Astrocyte (in vitro differentiated cells and primary cell): ENCODE data around the gene LMCD1. TPM values are rescaled to one million over a fixed set of nuclear protein-coding genes. Genes with fewer than 3 reads are reported as not detected.

Source experiments
- DNase-seq: peaks from one replicate; pipeline ENCODE4 v3.0.0-alpha.2; 2010; ENCODE audit warnings: low read depth
- FAIRE-seq: peaks from 2 replicates; lab custom pipeline; 2011; peaks lifted over from hg19 to GRCh38; lab: Jason Lieb, UNC
- H2AFZ ChIP-seq: 2 replicates; pipeline ENCODE4 v1.6.0; 2012; ENCODE audit warnings: low read depth, low read length, inconsistent platforms
- H3K27ac ChIP-seq: 2 replicates; pipeline ENCODE4 v1.5.1; 2011; ENCODE audit warnings: low read depth, low read length, inconsistent platforms
- H3K27me3 ChIP-seq: 2 replicates; pipeline ENCODE4 v1.6.0; 2011; ENCODE audit warnings: low read length, inconsistent platforms; ENCODE audit not compliant: insufficient read depth
- H3K36me3 ChIP-seq: 2 replicates; pipeline ENCODE4 v1.5.1; 2011; ENCODE audit warnings: low read length, inconsistent platforms; ENCODE audit not compliant: insufficient read depth
- H3K4me1 ChIP-seq: 2 replicates; pipeline ENCODE4 v1.5.1; 2011; ENCODE audit warnings: low read length, inconsistent platforms; ENCODE audit not compliant: insufficient read depth
- H3K4me2 ChIP-seq: 2 replicates; pipeline ENCODE4 v1.6.0; 2012; ENCODE audit warnings: low read length, inconsistent platforms
- H3K4me3 ChIP-seq: 2 replicates; pipeline ENCODE4 v1.5.1; 2011; ENCODE audit warnings: low read depth, mild to moderate bottlenecking, low read length, inconsistent platforms; ENCODE audit not compliant: insufficient read depth
- H3K79me2 ChIP-seq: 2 replicates; pipeline ENCODE4 v1.6.0; 2012; ENCODE audit warnings: mild to moderate bottlenecking, low read length, inconsistent platforms; ENCODE audit not compliant: insufficient read depth
- H3K9ac ChIP-seq: 2 replicates; pipeline ENCODE4 v1.6.0; 2012; ENCODE audit warnings: mild to moderate bottlenecking, low read length, inconsistent platforms
- H3K9me3 ChIP-seq: 2 replicates; pipeline ENCODE4 v1.5.1; 2012; ENCODE audit warnings: low read depth, mild to moderate bottlenecking, low read length, inconsistent platforms; ENCODE audit not compliant: insufficient read depth
- H4K20me1 ChIP-seq: 2 replicates; pipeline ENCODE4 v1.6.0; 2012; ENCODE audit warnings: low read length, inconsistent platforms; ENCODE audit not compliant: insufficient read depth
- H3K27ac Mint-ChIP-seq: one replicate; pipeline ENCODE4 v1.8.0; 2021; ENCODE audit warnings: mild to moderate bottlenecking, mixed read lengths; ENCODE audit not compliant: unreplicated experiment
- H3K27me3 Mint-ChIP-seq: one replicate; pipeline ENCODE4 v1.8.0; 2021; ENCODE audit warnings: low read depth, mixed read lengths; ENCODE audit not compliant: unreplicated experiment
- H3K36me3 Mint-ChIP-seq: one replicate; pipeline ENCODE4 v1.8.0; 2021; ENCODE audit warnings: low read depth, mixed read lengths; ENCODE audit not compliant: unreplicated experiment
- H3K4me1 Mint-ChIP-seq: one replicate; pipeline ENCODE4 v1.8.0; 2021; ENCODE audit warnings: low read depth, mixed read lengths; ENCODE audit not compliant: unreplicated experiment
- H3K4me3 Mint-ChIP-seq: one replicate; pipeline ENCODE4 v1.8.0; 2021; ENCODE audit warnings: mild to moderate bottlenecking, moderate library complexity, mixed read lengths; ENCODE audit not compliant: unreplicated experiment
- H3K9me3 Mint-ChIP-seq: one replicate; pipeline ENCODE4 v1.8.0; 2021; ENCODE audit warnings: mild to moderate bottlenecking, mixed read lengths; ENCODE audit not compliant: unreplicated experiment
- EZH2 ChIP-seq: IDR thresholded peaks from 2 replicates; pipeline ENCODE4 v1.6.1; 2012; ENCODE audit warnings: mild to moderate bottlenecking, low read length, inconsistent platforms; ENCODE audit not compliant: insufficient read depth
- total RNA-seq: library from RNA; stranded (reverse); gene quantifications from 2 replicates; pipeline ENCODE4 v1.2.1, GENCODE V29; 2021
- TF ChIP-seq, protein P1 (sequence below): IDR thresholded peaks from 2 replicates; pipeline ENCODE4 v1.5.1; 2011; ENCODE audit warnings: low read depth, mild to moderate bottlenecking, inconsistent platforms, low read length, moderate library complexity; ENCODE audit not compliant: insufficient read depth

The LMCD1 gene
- total RNA-seq, 1 donor from 2014 or later = 374 TPM

DNA sequence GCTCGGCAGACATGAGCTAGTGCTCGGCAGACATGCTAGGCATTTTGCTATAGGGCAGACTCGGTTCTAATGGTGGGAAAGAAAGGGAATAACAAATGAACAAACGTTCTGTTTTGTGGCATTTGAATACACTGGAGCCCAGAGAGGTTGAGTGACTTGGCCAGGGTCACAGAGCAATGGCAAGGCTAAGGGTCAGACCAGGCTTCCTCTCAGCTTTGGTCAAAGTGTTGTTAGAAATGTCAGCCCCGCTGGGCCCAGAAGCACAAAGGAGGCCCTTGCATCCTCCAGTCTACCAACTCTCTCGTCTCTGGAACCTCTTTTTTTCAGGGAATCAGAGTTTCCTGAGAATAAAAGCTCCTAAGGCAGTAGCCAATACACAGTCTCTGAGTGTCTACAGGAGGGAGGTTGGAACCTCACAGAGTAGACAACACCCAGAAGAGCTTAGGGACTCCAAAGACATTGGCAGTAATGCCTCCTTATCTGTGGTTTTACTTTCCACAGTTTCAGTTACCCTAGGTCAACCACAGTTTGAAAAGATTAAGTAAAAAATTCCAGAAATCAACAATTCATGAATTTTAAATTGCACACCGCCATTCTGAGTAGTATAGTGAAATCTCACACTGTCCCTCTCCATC lies 95.7 kb downstream of the LMCD1 start:
- TF ChIP-seq, protein P1, sequence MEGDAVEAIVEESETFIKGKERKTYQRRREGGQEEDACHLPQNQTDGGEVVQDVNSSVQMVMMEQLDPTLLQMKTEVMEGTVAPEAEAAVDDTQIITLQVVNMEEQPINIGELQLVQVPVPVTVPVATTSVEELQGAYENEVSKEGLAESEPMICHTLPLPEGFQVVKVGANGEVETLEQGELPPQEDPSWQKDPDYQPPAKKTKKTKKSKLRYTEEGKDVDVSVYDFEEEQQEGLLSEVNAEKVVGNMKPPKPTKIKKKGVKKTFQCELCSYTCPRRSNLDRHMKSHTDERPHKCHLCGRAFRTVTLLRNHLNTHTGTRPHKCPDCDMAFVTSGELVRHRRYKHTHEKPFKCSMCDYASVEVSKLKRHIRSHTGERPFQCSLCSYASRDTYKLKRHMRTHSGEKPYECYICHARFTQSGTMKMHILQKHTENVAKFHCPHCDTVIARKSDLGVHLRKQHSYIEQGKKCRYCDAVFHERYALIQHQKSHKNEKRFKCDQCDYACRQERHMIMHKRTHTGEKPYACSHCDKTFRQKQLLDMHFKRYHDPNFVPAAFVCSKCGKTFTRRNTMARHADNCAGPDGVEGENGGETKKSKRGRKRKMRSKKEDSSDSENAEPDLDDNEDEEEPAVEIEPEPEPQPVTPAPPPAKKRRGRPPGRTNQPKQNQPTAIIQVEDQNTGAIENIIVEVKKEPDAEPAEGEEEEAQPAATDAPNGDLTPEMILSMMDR = no peak
- TF ChIP-seq EZH2 = no peak
- Histone ChIP-seq H3K9me3 (no peaks in the 10 kb centered on the region), H3K9ac (no peak overlapping the region), H3K36me3 (no peaks in the 10 kb centered on the region), H3K4me2 (no peak overlapping the region), H3K27ac (no peak overlapping the region), H2AFZ (no peak overlapping the region), H3K27me3 (no peaks in the 10 kb centered on the region), H3K79me2 (no peaks in the 10 kb centered on the region), H3K4me1 (no peaks in the 10 kb centered on the region), H4K20me1 (no peaks in the 10 kb centered on the region), H3K4me3 (no peak overlapping the region)
- H3K4me1 Mint-ChIP-seq = peaks cover 7% of the 10 kb centered on the region
- H3K4me3 Mint-ChIP-seq = no peak overlapping the region
- H3K27me3 Mint-ChIP-seq = no peaks in the 10 kb centered on the region
- FAIRE-seq (no peak), DNase-seq (peak; percentile 46)
- H3K27ac Mint-ChIP-seq = no peak overlapping the region
- H3K9me3 Mint-ChIP-seq = no peaks in the 10 kb centered on the region
- H3K36me3 Mint-ChIP-seq = no peaks in the 10 kb centered on the region

DNA sequence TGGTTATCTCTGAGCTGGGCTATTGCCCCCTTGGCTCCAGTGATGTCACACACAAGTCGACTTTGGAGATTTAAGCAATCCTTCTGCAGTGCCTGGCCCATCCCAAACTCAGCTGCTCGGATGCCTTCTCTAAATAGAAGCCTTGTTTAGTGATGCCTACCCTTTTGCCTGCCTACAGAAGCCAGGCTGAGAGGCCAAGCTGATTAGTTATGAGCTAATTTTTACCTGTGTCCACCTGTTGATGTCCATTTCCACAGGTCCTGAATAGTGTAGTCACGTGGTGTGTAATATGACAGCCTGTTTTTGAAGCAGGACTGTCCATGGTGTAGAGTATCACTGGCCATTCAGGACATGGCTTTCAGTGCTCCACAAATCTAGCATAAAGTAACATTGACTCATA lies 97.5 kb downstream of the LMCD1 start:
- H3K4me3 Mint-ChIP-seq = no peak overlapping the region
- no peaks in the 10 kb centered on the region for H3K27me3 Mint-ChIP-seq
- Histone ChIP-seq H3K27me3 (no peaks in the 10 kb centered on the region), H3K9ac (no peak overlapping the region), H3K4me2 (no peak overlapping the region), H2AFZ (no peak overlapping the region), H3K4me3 (no peak overlapping the region), H3K27ac (no peak overlapping the region), H3K79me2 (no peaks in the 10 kb centered on the region), H3K9me3 (no peaks in the 10 kb centered on the region), H4K20me1 (no peaks in the 10 kb centered on the region), H3K36me3 (no peaks in the 10 kb centered on the region), H3K4me1 (no peaks in the 10 kb centered on the region)
- H3K27ac Mint-ChIP-seq = no peak overlapping the region
- FAIRE-seq = no peak
- no peaks in the 10 kb centered on the region for H3K36me3 Mint-ChIP-seq
- TF ChIP-seq EZH2 = no peak
- TF ChIP-seq, protein P1 = no peak
- no peaks in the 10 kb centered on the region for H3K4me1 Mint-ChIP-seq
- no peaks in the 10 kb centered on the region for H3K9me3 Mint-ChIP-seq
- no peak for DNase-seq

DNA sequence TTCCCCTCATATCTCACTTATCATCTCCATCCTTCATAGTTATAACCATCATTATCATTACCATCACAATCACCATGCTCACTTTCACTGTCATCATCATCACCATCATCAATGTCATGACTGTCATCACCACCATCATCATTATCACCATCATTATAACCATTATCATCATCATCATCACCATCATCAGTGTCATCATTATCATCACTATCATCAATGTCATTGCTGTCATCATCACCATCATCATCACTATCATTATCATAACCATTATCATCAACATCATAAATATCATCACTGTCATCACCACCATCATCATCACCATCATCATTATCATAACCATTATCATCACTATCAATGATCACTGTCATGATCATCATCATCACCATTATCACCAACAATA lies 98.8 kb downstream of the LMCD1 start:
- Mint-ChIP-seq H3K27ac (no peak overlapping the region), H3K27me3 (no peaks in the 10 kb centered on the region), H3K4me1 (no peaks in the 10 kb centered on the region), H3K9me3 (no peaks in the 10 kb centered on the region), H3K4me3 (no peak overlapping the region), H3K36me3 (no peaks in the 10 kb centered on the region)
- H3K27ac ChIP-seq = no peak overlapping the region
- H3K9ac ChIP-seq = no peak overlapping the region
- no peaks in the 10 kb centered on the region for H3K4me1 ChIP-seq
- no peak for FAIRE-seq
- H3K4me3 ChIP-seq = no peak overlapping the region
- no peak for TF ChIP-seq EZH2
- TF ChIP-seq, protein P1 = no peak
- H2AFZ ChIP-seq = no peak overlapping the region
- H3K27me3 ChIP-seq = no peaks in the 10 kb centered on the region
- no peaks in the 10 kb centered on the region for H3K79me2 ChIP-seq
- no peaks in the 10 kb centered on the region for H3K9me3 ChIP-seq
- DNase-seq = no peak
- H4K20me1 ChIP-seq = no peaks in the 10 kb centered on the region
- H3K36me3 ChIP-seq = no peaks in the 10 kb centered on the region
- H3K4me2 ChIP-seq = no peak overlapping the region
